Coronary artery (tissue), 2 donors: ENCODE data around the gene TFIP11.

ENCODE experiments used
- DNase-seq: peaks from one replicate; pipeline ENCODE4 v3.0.0-alpha.2; 2017; ENCODE audit warnings: low spot score
- H3K27ac ChIP-seq, 2 donors: fragments of 200-600 bp; sonication (generic); one replicate each; pipeline ENCODE4 v1.5.1; 2016 to 2019
- H3K4me3 ChIP-seq: fragments of 200-600 bp; sonication (generic); 2 replicates; pipeline ENCODE4 v1.5.1; 2016; ENCODE audit warnings: mild to moderate bottlenecking, moderate library complexity
- TF ChIP-seq, protein P1 (sequence below): fragments of 200-600 bp; sonication (generic); IDR thresholded peaks from one replicate; pipeline ENCODE4 v1.5.1; 2019; ENCODE audit warnings: antibody characterized with exemption

The TFIP11 gene

DNA sequence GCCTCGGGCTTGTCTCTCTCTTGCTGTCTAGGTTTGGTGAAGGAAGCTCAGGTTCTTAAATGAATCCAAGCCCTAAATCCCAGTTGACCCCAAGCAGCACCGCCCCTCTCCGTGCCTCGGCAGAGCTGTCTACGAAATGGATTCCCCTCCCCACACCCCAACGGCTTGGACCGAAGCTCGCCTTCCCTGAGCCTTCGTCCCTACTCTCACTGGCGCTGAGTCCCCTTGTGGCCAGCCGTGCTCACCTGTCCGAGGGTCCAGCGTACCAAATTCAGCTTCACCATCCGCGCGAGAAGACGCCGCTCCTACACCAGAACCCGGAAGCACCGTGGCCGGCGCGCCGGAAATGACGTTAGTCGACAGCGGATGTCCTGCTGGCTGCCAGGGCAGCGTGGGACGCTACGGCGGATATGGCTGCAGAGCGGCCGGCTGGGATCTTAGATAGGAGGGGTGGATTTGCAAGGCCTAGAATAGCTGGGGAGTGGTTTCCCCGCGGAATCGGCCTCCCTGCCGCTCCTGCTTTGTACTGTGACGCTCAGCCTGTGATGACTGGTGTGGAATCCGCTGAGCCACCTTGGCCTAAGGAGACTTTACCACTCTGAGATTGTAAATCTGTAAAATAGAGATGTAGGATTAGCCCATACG lies at the start of gene TFIP11:
TSS of gene TFIP11 (minus strand) at position 325 of the 645 bp plus-strand sequence. CDS start 2,201 bp downstream, outside the sequence.
- TF ChIP-seq, protein P1, sequence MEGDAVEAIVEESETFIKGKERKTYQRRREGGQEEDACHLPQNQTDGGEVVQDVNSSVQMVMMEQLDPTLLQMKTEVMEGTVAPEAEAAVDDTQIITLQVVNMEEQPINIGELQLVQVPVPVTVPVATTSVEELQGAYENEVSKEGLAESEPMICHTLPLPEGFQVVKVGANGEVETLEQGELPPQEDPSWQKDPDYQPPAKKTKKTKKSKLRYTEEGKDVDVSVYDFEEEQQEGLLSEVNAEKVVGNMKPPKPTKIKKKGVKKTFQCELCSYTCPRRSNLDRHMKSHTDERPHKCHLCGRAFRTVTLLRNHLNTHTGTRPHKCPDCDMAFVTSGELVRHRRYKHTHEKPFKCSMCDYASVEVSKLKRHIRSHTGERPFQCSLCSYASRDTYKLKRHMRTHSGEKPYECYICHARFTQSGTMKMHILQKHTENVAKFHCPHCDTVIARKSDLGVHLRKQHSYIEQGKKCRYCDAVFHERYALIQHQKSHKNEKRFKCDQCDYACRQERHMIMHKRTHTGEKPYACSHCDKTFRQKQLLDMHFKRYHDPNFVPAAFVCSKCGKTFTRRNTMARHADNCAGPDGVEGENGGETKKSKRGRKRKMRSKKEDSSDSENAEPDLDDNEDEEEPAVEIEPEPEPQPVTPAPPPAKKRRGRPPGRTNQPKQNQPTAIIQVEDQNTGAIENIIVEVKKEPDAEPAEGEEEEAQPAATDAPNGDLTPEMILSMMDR = no peak
- DNase-seq = peak; percentile 94
- Histone ChIP-seq H3K27ac (peak within 1 kb of the TSS; percentile 69 to 89), H3K4me3 (peak within 1 kb of the TSS; percentile 91)

DNA sequence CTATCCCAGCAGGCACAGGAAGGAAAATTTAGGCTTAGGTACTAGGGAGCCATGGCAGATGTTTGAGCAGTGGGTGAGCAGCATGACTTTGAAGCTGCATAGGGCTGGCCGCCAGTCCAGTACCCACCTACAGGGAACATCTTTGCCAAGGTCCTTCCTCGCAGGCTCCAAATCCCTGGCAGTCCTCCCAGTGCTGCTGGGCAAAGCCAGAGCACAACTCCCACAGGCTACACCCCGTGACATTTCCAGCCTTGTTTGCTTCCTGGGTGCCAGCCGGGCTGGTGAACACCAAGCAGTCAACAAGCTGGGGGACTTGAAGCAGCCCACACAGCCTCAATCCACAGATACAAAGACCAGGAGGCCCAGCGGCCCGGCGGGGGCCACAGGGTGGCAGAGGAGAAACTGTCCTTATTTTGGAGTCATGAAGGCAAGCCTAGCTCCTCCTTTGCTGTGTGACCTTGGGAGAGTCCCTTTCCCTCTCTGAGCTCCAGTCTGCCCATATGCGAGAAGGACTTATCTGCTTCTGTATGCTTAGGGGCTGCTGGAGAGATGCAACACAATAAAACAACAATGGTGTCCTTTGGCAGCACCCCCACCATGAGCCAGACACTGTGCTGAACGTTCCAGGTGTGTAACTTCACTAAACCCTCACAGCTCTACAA lies 49.6 kb upstream of the TFIP11 start:
- H3K4me3 ChIP-seq = no peak overlapping the region
- no peak for DNase-seq
- TF ChIP-seq, protein P1 = no peak
- H3K27ac ChIP-seq = no peak overlapping the region

DNA sequence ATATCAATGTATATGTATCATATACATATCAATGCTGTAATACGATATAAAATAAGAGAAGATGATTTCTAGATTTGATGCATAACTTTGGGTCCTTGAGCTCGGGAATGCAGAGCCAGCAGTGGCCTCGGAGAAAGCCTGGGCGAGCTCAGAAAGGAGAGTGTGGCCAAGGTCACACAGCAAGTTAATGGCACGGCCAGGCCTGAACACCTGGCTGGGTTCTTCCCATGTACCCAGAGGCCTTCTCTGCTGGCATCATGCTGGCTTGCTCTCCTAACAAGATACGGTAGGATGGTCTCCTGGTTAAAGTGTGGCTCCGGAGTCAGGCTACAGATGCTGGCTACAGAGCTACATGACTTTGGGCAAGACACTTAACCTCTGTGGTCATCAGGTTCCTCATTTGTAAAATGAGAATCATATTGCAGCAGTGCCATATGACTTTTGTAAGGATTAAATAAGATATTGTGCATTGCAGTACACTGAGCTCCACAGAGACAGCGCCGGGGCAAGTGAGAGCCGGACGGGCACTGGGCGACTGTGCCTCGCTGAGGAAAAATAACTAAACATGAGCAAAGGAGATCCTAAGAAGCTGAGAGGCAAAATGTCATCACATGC lies 47.8 kb upstream of the TFIP11 start:
- no peak overlapping the region for H3K4me3 ChIP-seq
- no peak for DNase-seq
- TF ChIP-seq, protein P1 = no peak
- no peak overlapping the region for H3K27ac ChIP-seq

DNA sequence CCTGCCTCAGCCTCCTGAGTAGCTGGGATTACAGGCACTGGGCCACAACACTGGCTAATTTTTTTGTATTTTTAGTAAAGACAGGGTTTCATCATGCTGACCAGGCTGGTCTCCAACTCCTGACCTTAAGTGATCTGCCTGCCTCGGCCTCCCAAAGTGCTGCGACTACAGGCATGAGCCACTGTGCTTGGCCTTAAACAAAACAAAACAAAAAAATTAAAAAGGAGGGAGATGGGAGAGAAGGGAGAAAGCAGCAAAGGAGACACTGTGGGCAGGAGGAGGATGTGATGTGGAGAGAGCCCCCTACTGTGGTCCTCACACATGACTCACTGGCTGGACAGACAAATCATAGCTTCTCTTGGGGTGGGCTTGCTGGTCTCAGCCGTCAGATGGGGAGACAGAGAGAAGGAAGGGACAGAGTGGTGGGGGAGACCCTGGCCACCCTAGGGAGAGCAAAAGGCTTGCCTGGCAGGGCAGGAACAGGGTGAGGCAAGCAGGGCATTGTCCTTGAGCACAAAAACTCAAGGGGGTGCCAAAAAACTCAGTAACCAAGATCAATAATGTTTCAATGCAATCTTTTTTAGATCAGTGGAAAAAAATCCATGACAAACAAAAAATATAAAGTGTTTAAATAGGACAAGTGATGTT lies 46.1 kb upstream of the TFIP11 start:
- H3K4me3 ChIP-seq = no peak overlapping the region
- no peak for DNase-seq
- H3K27ac ChIP-seq = no peak overlapping the region
- TF ChIP-seq, protein P1 = no peak

GRCh38 chr22:26556904-26557303 lies 44.6 kb upstream of the TFIP11 start:
- no peak for DNase-seq
- H3K4me3 ChIP-seq = no peak overlapping the region
- H3K27ac ChIP-seq = no peak overlapping the region
- TF ChIP-seq, protein P1 = no peak

DNA sequence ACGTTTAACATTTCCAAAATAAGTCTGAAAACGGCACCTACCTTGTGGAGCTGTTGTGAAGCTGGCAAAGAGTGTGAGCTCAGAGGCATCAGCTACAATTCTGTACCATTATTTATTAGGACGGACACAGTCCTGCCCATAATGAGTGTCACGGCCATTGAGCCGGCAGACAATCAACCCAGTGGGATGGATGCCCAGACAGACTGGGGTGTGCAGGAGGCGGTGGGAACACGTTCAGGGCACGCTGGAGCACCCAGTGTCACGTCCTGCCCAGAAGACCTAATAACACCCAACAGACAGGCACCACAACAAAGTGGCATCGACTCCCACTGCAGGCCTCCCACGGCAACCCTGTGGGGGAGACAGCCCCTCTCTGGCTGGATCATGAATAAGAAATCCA lies 43.2 kb upstream of the TFIP11 start:
- H3K4me3 ChIP-seq = no peak overlapping the region
- no peak for DNase-seq
- TF ChIP-seq, protein P1 = no peak
- no peak overlapping the region for H3K27ac ChIP-seq
